Testis (tissue), 3 donors: ENCODE measurements around the gene TMTC4. TPM values are rescaled to one million over a fixed set of nuclear protein-coding genes. Genes with fewer than 3 reads are reported as not detected.
A peak's percentile ranks its signal among the peaks of the same experiment; 100 is the strongest.

ENCODE experiments used
- DNase-seq: peaks from one replicate; pipeline ENCODE4 v3.0.0-alpha.2; 2019
- H3K27ac ChIP-seq, 2 donors: fragments of 200-600 bp; sonication (generic); one replicate each; pipeline ENCODE4 v1.5.1; 2019
- H3K27me3 ChIP-seq: fragments of 200-600 bp; sonication (generic); one replicate; pipeline ENCODE4 v1.5.1; 2019
- H3K36me3 ChIP-seq: fragments of 200-600 bp; sonication (generic); one replicate; pipeline ENCODE4 v1.5.1; 2017; ENCODE audit warnings: low read depth; ENCODE audit errors: missing control alignments
- H3K4me1 ChIP-seq: fragments of 200-600 bp; sonication (generic); one replicate; pipeline ENCODE4 v1.5.1; 2019
- H3K4me3 ChIP-seq, 2 donors: fragments of 200-600 bp; sonication (generic); one replicate each; pipeline ENCODE4 v1.5.1; 2017 to 2019
- H3K9me3 ChIP-seq: fragments of 200-600 bp; sonication (generic); one replicate; pipeline ENCODE4 v1.5.1; 2017
- POLR2A ChIP-seq: fragments of 450-650 bp; IDR thresholded peaks from one replicate; pipeline ENCODE4 v1.6.1; 2017; ENCODE audit warnings: antibody characterized with exemption, mild to moderate bottlenecking, moderate library complexity
- WGBS, 2 donors: methylation state at CpG; one replicate each; pipeline ENCODE4 v1.1.5; 2018; 5-methylcytosine and 5-hydroxymethylcytosine counted together
- intact Hi-C: fragments of 100-400 bp; cut with DNase I; formaldehyde crosslinking; loops from one replicate; pipeline ENCODE4 v1.15.1; 2023; ENCODE audit warnings: low total_unique reads
- polyA plus RNA-seq: library from polyadenylated mRNA; stranded (reverse); fragments of 350-450 nt; fragmentation: Illumina TruSeq; extraction: RNeasy Lipid Tissue Mini Kit (QIAGEN cat#74804); gene quantifications from one replicate; pipeline ENCODE4 v1.2.3, GENCODE V29; 2014; ENCODE audit warnings: low read depth, low replicate concordance; ENCODE audit not compliant: insufficient read depth
- total RNA-seq, 2 donors: library from RNA; depleted of rRNA; stranded (reverse); fragments of >200 nt; gene quantifications; one replicate each; pipeline ENCODE4 v1.2.3, GENCODE V29; 2016
- TF ChIP-seq, protein P1 (sequence below), 3 experiments: fragments of 450-650 bp in 2 of 3; fragments of 200-600 bp in 1 of 3; sonication (generic) in 1 of 3; IDR thresholded peaks; one replicate each; pipeline ENCODE4 v1.5.1; 2016 to 2019; ENCODE audit warnings: antibody characterized with exemption in 3 of 3, mild to moderate bottlenecking in 2 of 3, moderate library complexity in 1 of 3

TMTC4 gene
- total and polyA plus RNA-seq, 3 donors from 2014 or later = 27.5 to 35.1 (median 28.2) TPM

DNA sequence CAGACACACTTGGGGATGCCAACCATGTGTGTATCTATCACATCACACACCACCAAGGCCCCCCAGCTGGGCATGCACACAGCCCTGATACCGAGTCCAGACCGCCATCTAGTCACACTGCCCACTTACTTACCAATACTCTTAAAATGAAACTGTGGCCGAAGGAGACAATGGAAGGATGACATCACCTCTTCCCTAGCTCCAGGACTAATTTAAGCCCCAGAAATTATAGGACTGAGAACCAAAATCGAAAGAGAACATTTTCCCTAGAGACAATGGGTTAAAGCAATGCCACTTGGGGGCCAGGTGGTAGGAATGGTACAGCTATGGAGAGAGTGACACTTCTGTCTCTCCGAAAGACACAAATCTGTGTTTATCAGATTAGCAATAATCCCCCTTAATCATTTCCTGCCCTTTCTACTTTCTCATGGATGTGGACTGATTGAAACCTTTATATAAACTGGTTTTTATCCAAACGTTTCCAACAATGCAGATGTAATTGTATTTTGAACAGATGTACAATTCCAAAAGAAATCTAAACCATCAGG is 85.3 kb downstream of the TMTC4 start:
- intact Hi-C loops = no loop called here
- WGBS, 2 donors = 45 to 52% methylated on average over 6 of the region's 6 CpGs
- no peak for TF ChIP-seq POLR2A
- TF ChIP-seq, protein P1, sequence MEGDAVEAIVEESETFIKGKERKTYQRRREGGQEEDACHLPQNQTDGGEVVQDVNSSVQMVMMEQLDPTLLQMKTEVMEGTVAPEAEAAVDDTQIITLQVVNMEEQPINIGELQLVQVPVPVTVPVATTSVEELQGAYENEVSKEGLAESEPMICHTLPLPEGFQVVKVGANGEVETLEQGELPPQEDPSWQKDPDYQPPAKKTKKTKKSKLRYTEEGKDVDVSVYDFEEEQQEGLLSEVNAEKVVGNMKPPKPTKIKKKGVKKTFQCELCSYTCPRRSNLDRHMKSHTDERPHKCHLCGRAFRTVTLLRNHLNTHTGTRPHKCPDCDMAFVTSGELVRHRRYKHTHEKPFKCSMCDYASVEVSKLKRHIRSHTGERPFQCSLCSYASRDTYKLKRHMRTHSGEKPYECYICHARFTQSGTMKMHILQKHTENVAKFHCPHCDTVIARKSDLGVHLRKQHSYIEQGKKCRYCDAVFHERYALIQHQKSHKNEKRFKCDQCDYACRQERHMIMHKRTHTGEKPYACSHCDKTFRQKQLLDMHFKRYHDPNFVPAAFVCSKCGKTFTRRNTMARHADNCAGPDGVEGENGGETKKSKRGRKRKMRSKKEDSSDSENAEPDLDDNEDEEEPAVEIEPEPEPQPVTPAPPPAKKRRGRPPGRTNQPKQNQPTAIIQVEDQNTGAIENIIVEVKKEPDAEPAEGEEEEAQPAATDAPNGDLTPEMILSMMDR (IDR thresholded peaks at IDR 0.05) = no peak
- H3K4me3 ChIP-seq = peak overlapping the region; percentile 72 to 84
- H3K27me3 ChIP-seq = no peaks in the 10 kb centered on the region
- peaks cover 8% of the 10 kb centered on the region for H3K4me1 ChIP-seq
- peak overlapping the region in 1 of 2 donors; percentile 84 for H3K27ac ChIP-seq
- H3K9me3 ChIP-seq = no peaks in the 10 kb centered on the region
- DNase-seq = no peak
- no peaks in the 10 kb centered on the region for H3K36me3 ChIP-seq

DNA sequence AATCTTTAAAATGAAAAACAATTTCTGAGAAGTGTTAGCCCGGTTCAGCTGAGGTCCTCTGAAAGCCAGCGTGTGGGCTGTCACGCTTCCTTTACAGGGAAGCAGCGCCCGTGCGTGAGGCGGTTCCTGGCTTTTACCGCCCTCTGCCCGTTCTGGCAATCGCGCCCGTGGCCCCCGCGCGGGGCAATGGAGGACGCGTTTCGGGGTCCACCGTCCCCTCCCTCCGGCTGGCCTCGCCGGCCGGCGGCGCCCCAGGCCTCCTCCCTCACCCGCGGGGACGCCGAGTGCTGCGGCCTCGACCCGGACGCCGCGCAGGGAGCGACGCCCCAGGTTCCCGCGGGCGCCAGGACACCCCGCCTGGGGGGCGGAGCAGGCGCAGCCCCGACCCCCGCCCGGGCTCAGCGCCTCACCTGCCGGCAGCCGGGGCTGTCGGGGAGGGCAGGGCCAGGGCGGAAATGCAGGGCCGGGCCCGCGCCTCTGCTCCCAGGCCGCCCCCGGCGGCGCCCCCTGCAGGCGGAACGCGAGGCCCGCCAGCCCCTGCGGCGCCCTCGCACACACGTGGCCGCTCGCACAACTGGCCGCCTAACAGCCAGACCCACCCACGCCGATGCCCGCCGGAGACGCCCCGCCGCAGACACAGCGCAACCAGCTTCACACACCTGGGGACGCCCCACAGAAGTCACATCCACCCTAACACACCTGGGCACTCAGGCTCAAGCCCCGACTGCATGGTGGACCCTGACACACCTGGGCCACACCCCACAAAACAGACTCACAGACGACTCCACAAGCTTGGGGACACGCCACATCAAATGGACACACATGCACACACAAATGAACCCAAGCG is 86.0 kb downstream of the TMTC4 start, which contains the start of gene GGACT:
GGACT (minus strand) TSS at position 459 of the 847 bp plus-strand sequence. CDS start 56,198 bp downstream, outside the sequence.
- intact Hi-C loops = no loop called here
- Histone ChIP-seq H3K36me3 (no peaks in the 10 kb centered on the region), H3K4me3 (peak within 1 kb of the TSS; percentile 72 to 84), H3K27ac (peak within 1 kb of the TSS; percentile 73 to 84), H3K9me3 (no peaks in the 10 kb centered on the region), H3K27me3 (no peaks in the 10 kb centered on the region), H3K4me1 (peaks cover 8% of the 10 kb centered on the region)
- peak; percentile 77 for DNase-seq
- 9 to 10% methylated on average over 12 to 57 of the region's 82 CpGs for WGBS, 2 donors
- TF ChIP-seq, protein P1 (IDR thresholded peaks at IDR 0.05) = peak; percentile 80 to 85 (median 80)
- no peak for TF ChIP-seq POLR2A

DNA sequence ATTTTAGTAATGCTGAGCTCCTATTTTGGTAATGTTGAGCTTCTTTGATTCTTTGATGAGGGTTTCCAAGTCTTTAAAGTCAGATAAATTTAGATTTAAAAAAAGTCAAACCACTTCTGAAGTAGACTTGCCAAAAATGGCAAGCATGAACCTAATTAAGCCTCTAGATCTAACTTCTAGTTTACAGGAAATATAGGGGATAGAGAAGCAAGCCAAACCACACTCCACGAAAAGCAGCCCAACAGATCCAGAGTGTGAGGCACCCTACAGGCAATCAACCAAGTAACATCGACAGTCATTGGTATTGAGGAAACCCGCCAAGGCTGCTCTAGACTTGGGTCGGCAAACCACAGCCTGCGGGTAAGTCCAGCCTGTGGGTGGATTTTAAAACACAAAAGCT is 89.7 kb downstream of the TMTC4 start:
- Histone ChIP-seq H3K4me1 (peaks cover 8% of the 10 kb centered on the region), H3K27me3 (no peaks in the 10 kb centered on the region), H3K4me3 (no peak overlapping the region), H3K27ac (no peak overlapping the region), H3K36me3 (no peaks in the 10 kb centered on the region), H3K9me3 (no peaks in the 10 kb centered on the region)
- no peak for TF ChIP-seq POLR2A
- TF ChIP-seq, protein P1 (IDR thresholded peaks at IDR 0.05) = no peak
- no peak for DNase-seq
- WGBS, 2 donors = 92 to 93% methylated on average over 5 of the region's 5 CpGs
- intact Hi-C loops = no loop called here

DNA sequence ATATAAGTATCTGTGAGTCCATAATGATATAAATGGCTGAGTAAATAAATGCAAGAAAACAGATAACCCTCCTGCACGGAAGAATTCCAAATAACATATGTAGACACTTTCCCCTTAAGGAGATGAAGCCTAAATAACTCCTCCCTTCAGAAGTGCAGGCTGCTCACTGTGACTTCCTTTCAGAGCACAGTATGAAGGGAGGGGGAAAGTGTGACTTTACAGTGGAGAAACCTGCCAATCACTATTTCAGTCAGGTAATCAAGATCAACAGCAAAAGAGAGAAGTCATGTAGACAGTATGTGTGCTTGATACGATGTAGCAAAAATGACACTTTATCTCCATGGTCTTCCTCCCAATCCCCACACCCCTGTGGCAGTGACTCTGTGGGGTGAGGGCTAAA is 93.1 kb downstream of the TMTC4 start:
- intact Hi-C loops = no loop called here
- no peak overlapping the region for H3K27ac ChIP-seq
- DNase-seq = no peak
- 90 to 94% methylated on average over 2 of the region's 2 CpGs for WGBS, 2 donors
- no peaks in the 10 kb centered on the region for H3K9me3 ChIP-seq
- no peak overlapping the region for H3K4me3 ChIP-seq
- no peaks in the 10 kb centered on the region for H3K4me1 ChIP-seq
- TF ChIP-seq, protein P1 (IDR thresholded peaks at IDR 0.05) = no peak
- no peak for TF ChIP-seq POLR2A
- no peaks in the 10 kb centered on the region for H3K36me3 ChIP-seq
- H3K27me3 ChIP-seq = no peaks in the 10 kb centered on the region
